GM12878 (cell line): Measurements from ENCODE around the gene PSMA2. TPM values are rescaled to one million over a fixed set of nuclear protein-coding genes. Genes with fewer than 3 reads are reported as not detected.

Experiments used
- ATAC-seq: fragments of 200-7000 bp; cut with Tn5 transposase; 3 replicates; pipeline ENCODE4 v1.9.1; 2020; ENCODE audit warnings: mild to moderate bottlenecking, moderate library complexity
- BruUV-seq: library from RNA; stranded (reverse); fragments of 400-500 nt; replicated peaks from 2 replicates; lab custom pipeline; 2021; lab: Mats Ljungman, UMichigan
- CTCF ChIA-PET: fragments of 300-600 bp; sonication (Branson Sonifier 250); formaldehyde crosslinking; extraction: SDS; loops from one replicate; lab custom pipeline; 2021; ENCODE audit warnings: inconsistent platforms; lab: Yijun Ruan, JAX
- POLR2A ChIA-PET: fragments of 350-600 bp; formaldehyde crosslinking; extraction: SDS; loops from one replicate; lab custom pipeline; 2021; ENCODE audit warnings: inconsistent platforms; lab: Charles Lee
- RAD21 ChIA-PET: fragments of 300-600 bp; sonication (Branson Sonifier 250); formaldehyde crosslinking; loops from one replicate; lab custom pipeline; 2023; ENCODE audit warnings: antibody characterized with exemption; ENCODE audit not compliant: unreplicated experiment; lab: Charles Lee
- SMC1A ChIA-PET: fragments of 300-600 bp; sonication (Branson Sonifier 250); formaldehyde crosslinking; loops from one replicate; lab custom pipeline; 2023; ENCODE audit not compliant: unreplicated experiment, uncharacterized antibody; lab: Charles Lee
- DNase-seq: peaks from one replicate; pipeline ENCODE4 v3.0.0-alpha.2; 2011; ENCODE audit warnings: low read depth, low spot score
- FAIRE-seq: peaks from 3 replicates; lab custom pipeline; 2011; peaks lifted over from hg19 to GRCh38; lab: Jason Lieb, UNC
- H2AFZ ChIP-seq: 2 replicates; pipeline ENCODE4 v1.6.0; 2011; ENCODE audit warnings: low read depth, low read length, control low read depth; ENCODE audit not compliant: control insufficient read depth
- H3K27ac ChIP-seq: 2 replicates; pipeline ENCODE4 v1.5.1; 2011; ENCODE audit warnings: control low read depth; ENCODE audit not compliant: control insufficient read depth, insufficient read depth
- H3K27me3 ChIP-seq, 2 experiments: replicated peaks in 1 of 2; 2 replicates each; pipeline versions ENCODE4 v1.6.0 to v1.6.1; 2011; ENCODE audit warnings: low read length in 1 of 2; ENCODE audit not compliant: control insufficient read depth in 2 of 2, insufficient read depth in 2 of 2
- H3K36me3 ChIP-seq, 2 experiments: 2 replicates each; pipeline ENCODE4 v1.5.1; 2011; ENCODE audit warnings: low read length in 1 of 2; ENCODE audit not compliant: control insufficient read depth in 2 of 2, insufficient read depth in 2 of 2
- H3K4me1 ChIP-seq: 2 replicates; pipeline ENCODE4 v1.6.1; 2011; ENCODE audit warnings: mild to moderate bottlenecking, low read length, moderate library complexity, mixed read lengths; ENCODE audit not compliant: control insufficient read depth, insufficient read depth
- H3K4me2 ChIP-seq: 2 replicates; pipeline ENCODE4 v1.6.0; 2011; ENCODE audit warnings: control low read depth; ENCODE audit not compliant: control insufficient read depth, insufficient read depth
- H3K4me3 ChIP-seq: fragments of 200-600 bp; sonication (generic); 2 replicates; pipeline ENCODE4 v1.5.1; 2016
- H3K79me2 ChIP-seq: 2 replicates; pipeline ENCODE4 v1.6.0; 2011; ENCODE audit warnings: low read length; ENCODE audit not compliant: control insufficient read depth, insufficient read depth
- H3K9ac ChIP-seq: 2 replicates; pipeline ENCODE4 v1.8.0; 2011; ENCODE audit warnings: low read length, control low read depth, mixed read lengths; ENCODE audit not compliant: control insufficient read depth, insufficient read depth
- H3K9me3 ChIP-seq: replicated peaks from 3 replicates; pipeline ENCODE4 v1.5.1; 2011; ENCODE audit warnings: mild to moderate bottlenecking, low read length; ENCODE audit not compliant: control insufficient read depth, insufficient read depth
- H4K20me1 ChIP-seq: 2 replicates; pipeline ENCODE4 v1.6.0; 2011; ENCODE audit not compliant: control insufficient read depth, insufficient read depth
- ATF7 ChIP-seq: fragments of 450-650 bp; IDR thresholded peaks from 2 replicates; pipeline ENCODE4 v1.6.1; 2016; ENCODE audit warnings: low read depth, mild to moderate bottlenecking
- EZH2 ChIP-seq: IDR thresholded peaks from 2 replicates; pipeline ENCODE4 v1.6.1; 2012; ENCODE audit warnings: low read depth, mild to moderate bottlenecking, control low read depth, inconsistent platforms, low read length, borderline replicate concordance; ENCODE audit not compliant: control insufficient read depth
- GATAD2B ChIP-seq: fragments of 450-650 bp; conservative IDR thresholded peaks from 2 replicates; pipeline ENCODE4 v1.6.1; 2017; ENCODE audit warnings: low read depth, mild to moderate bottlenecking, moderate library complexity
- HDAC6 ChIP-seq: fragments of 200-600 bp; sonication (generic); IDR thresholded peaks from one replicate; pipeline ENCODE4 v1.8.0; 2017; ENCODE audit warnings: antibody characterized with exemption; ENCODE audit not compliant: unreplicated experiment
- KLF5 ChIP-seq: fragments of 450-650 bp; IDR thresholded peaks from 2 replicates; pipeline ENCODE4 v1.6.1; 2014; ENCODE audit warnings: mild to moderate bottlenecking; ENCODE audit not compliant: partially characterized antibody
- MEF2B ChIP-seq: fragments of 450-650 bp; IDR thresholded peaks from 2 replicates; pipeline ENCODE4 v1.6.1; 2018; ENCODE audit warnings: mild to moderate bottlenecking, moderate library complexity; ENCODE audit not compliant: partially characterized antibody, poor library complexity, severe bottlenecking
- NFXL1 ChIP-seq: fragments of 450-650 bp; IDR thresholded peaks from 2 replicates; pipeline ENCODE4 v1.6.1; 2017; ENCODE audit warnings: antibody characterized with exemption, mild to moderate bottlenecking, borderline replicate concordance
- NRF1 ChIP-seq: conservative IDR thresholded peaks from 2 replicates; pipeline ENCODE4 v1.6.1; 2011; ENCODE audit warnings: mild to moderate bottlenecking, low read depth, low read length, improper control_type of control experiment
- RFX5 ChIP-seq: IDR thresholded peaks from 2 replicates; pipeline ENCODE4 v1.6.1; 2011; ENCODE audit warnings: low read depth, low read length, improper control_type of control experiment
- SUPT20H ChIP-seq: IDR thresholded peaks from 2 replicates; pipeline ENCODE4 v1.6.1; 2011; ENCODE audit warnings: low read depth, mild to moderate bottlenecking, low read length, moderate library complexity, borderline replicate concordance; ENCODE audit not compliant: control insufficient read depth
- WGBS: methylation state at CpG from one replicate; pipeline ENCODE4 v1.1.6; 2016; ENCODE audit warnings: low lambda C conversion rate; ENCODE audit not compliant: insufficient replicate concordance, insufficient coverage; ENCODE audit errors: missing lambda C conversion rate; 5-methylcytosine and 5-hydroxymethylcytosine counted together
- in situ Hi-C: fragments of 300-500 bp; cut with MboI; formaldehyde crosslinking; loops from 9 replicates; pipeline ENCODE4 v1.14.3; 2018; ENCODE audit warnings: mixed read lengths
- intact Hi-C: fragments of 100-400 bp; cut with micrococcal nuclease; formaldehyde crosslinking; loops from one replicate; pipeline ENCODE4 v1.14.2; 2022; ENCODE audit not compliant: unreplicated experiment
- polyA plus RNA-seq, 11 experiments: library from polyadenylated mRNA; depleted of rRNA in 4 of 11; unstranded in 6 of 11; stranded (reverse) in 5 of 11; fragments of >200 nt; fragmentation: Nextera tagmentation in 4 of 11; fragmentation: Illumina TruSeq in 1 of 11; extraction: Ambion mirVana in 4 of 11; extraction: Trizol in 1 of 11; gene quantifications; 1 replicate in 1 of 11; 2 replicates in 10 of 11; pipeline versions ENCODE4 v1.2.1 to v1.2.3, GENCODE V29; 2011 to 2016; ENCODE audit warnings: inconsistent platforms in 2 of 11, missing spikeins in 2 of 11, low read depth in 1 of 11
- total RNA-seq, 4 experiments: library from RNA; depleted of rRNA in 3 of 4; stranded (reverse); fragments of >200 nt in 3 of 4; fragmentation: Illumina TruSeq in 1 of 4; extraction: Trizol in 1 of 4; gene quantifications; 2 replicates each; pipeline versions ENCODE4 v1.2.1 to v1.2.3, GENCODE V29; 2013 to 2021

PSMA2 gene
- total and polyA plus RNA-seq, 10 of the 15 experiments (the other 5 are each of a cell fraction or from before 2014, with no cell fraction given) = 129 to 1,223 (median 317) TPM

- H3K27ac ChIP-seq = no peak overlapping the region
- TF ChIP-seq GATAD2B = no peak
- no peak for TF ChIP-seq NFXL1
- TF ChIP-seq, all 136 proteins: peak for 0
- FAIRE-seq (no peak), DNase-seq (no peak), ATAC-seq (no peak)
- WGBS = 53% methylated on average over 4 of the region's 4 CpGs
- Histone ChIP-seq H3K27me3 (no peaks in the 10 kb centered on the region), H3K36me3 (no peaks in the 10 kb centered on the region), H3K4me1 (no peaks in the 10 kb centered on the region), H3K4me3 (no peak overlapping the region), H3K79me2 (no peaks in the 10 kb centered on the region), H3K9ac (no peak overlapping the region), H3K4me2 (no peak overlapping the region), H3K9me3 (no peaks in the 10 kb centered on the region; the same call in none of the 3 replicates), H2AFZ (no peak overlapping the region), H4K20me1 (no peaks in the 10 kb centered on the region)
- ChIA-PET RAD21 (interaction anchor here (1.2 kb wide), 1 partner anchor 19 kb away, joined by 4 read pairs; no protein-coding TSS in a partner anchor), SMC1A (interaction anchor here (1.0 to 1.3 kb wide), 2 partner anchors 25 to 100 kb away, joined by 3 to 4 read pairs; no protein-coding TSS in a partner anchor), POLR2A (no interaction called here), CTCF (interaction anchor here (1.1 to 2.0 kb wide), 3 partner anchors 13 to 486 kb away, joined by 3 to 7 read pairs (median 5); no protein-coding TSS in a partner anchor)
- in situ Hi-C loops (no loop called here), intact Hi-C loops (no loop called here)
- no TSS peak for BruUV-seq
These were observed 22.0 kb upstream of the PSMA2 start for GRCh38 chr7:42953994-42954393.

DNA sequence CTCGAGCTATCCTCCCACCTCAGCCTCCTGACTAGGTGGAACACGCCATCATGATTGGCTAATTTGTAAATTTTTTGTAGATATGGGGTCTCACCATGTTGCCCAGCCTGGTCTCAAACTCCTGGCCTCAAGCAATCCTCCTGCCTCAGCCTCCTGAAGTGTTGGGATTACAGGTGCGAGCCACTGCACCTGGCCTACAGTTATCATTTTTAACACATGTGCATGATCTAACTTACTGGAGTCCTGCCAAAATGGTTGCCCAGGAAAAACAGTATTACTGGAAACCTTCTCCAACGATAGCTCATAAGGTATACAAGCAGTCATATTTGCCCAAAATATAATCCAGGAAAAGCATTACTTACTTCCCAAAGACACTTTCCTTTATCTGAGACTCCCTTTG is 20.4 kb upstream of the PSMA2 start:
- RAD21 ChIA-PET = no interaction called here
- H3K4me2 ChIP-seq = no peak overlapping the region
- H3K9ac ChIP-seq = no peak overlapping the region
- ATAC-seq = no peak
- H3K4me1 ChIP-seq = no peaks in the 10 kb centered on the region
- POLR2A ChIA-PET = no interaction called here
- no TSS peak for BruUV-seq
- H3K27me3 ChIP-seq = no peaks in the 10 kb centered on the region
- no peak overlapping the region for H3K27ac ChIP-seq
- CTCF ChIA-PET = interaction anchor here (1.2 kb wide), 1 partner anchor 9 kb away, joined by 5 read pairs; no protein-coding TSS in a partner anchor
- DNase-seq = no peak
- H4K20me1 ChIP-seq = no peaks in the 10 kb centered on the region
- H3K79me2 ChIP-seq = no peaks in the 10 kb centered on the region
- H3K36me3 ChIP-seq = no peaks in the 10 kb centered on the region
- no peak for TF ChIP-seq MEF2B
- TF ChIP-seq EZH2 = no peak
- no peak for TF ChIP-seq ATF7
- TF ChIP-seq NRF1 = no peak
- TF ChIP-seq KLF5 = no peak
- TF ChIP-seq HDAC6 = no peak
- no peak for TF ChIP-seq SUPT20H
- TF ChIP-seq RFX5 = no peak
- 23% methylated on average over 4 of the region's 4 CpGs for WGBS
- FAIRE-seq = no peak
- no peaks in the 10 kb centered on the region; the same call in 1 of the 3 replicates for H3K9me3 ChIP-seq
- H2AFZ ChIP-seq = no peak overlapping the region
- intact Hi-C loops = no loop called here
- in situ Hi-C loops = no loop called here
- SMC1A ChIA-PET = no interaction called here
- no peak overlapping the region for H3K4me3 ChIP-seq
